GM12864 (cell line): ENCODE measurements around the gene FICD.

ENCODE experiments used
- DNase-seq: peaks from one replicate; pipeline ENCODE4 v3.0.0-alpha.2; 2011; ENCODE audit warnings: low read depth
- H3K4me3 ChIP-seq: 2 replicates; pipeline ENCODE4 v1.5.1; 2011; ENCODE audit warnings: mild to moderate bottlenecking, low read depth, low read length, control low read depth
- TF ChIP-seq, protein P1 (sequence below): IDR thresholded peaks from 2 replicates; pipeline ENCODE4 v1.5.1; 2011; ENCODE audit warnings: low read depth, mild to moderate bottlenecking, moderate library complexity, low read length, control low read depth, inconsistent platforms; ENCODE audit errors: missing control alignments

Gene FICD

DNA sequence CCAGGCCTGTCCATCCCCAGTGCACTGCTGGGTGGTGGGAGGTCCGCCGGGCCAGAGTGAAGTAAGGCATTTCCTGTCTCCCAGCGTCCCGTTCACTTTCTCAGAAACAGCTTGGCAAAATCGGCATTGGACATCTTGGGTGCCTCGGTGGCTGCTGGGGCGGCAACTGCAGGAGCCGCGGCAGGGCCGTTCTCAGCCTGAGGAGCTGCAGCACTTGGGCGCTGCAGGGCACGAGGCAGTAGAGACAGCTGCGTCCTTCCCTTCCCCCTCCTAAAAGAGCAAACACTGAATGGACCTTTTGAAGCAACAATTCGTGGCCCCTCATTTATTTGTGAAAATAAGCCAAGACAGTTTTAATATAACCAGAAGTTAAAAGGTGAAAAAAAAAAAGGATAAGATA is 8.3 kb downstream of the FICD start:
- TF ChIP-seq, protein P1, sequence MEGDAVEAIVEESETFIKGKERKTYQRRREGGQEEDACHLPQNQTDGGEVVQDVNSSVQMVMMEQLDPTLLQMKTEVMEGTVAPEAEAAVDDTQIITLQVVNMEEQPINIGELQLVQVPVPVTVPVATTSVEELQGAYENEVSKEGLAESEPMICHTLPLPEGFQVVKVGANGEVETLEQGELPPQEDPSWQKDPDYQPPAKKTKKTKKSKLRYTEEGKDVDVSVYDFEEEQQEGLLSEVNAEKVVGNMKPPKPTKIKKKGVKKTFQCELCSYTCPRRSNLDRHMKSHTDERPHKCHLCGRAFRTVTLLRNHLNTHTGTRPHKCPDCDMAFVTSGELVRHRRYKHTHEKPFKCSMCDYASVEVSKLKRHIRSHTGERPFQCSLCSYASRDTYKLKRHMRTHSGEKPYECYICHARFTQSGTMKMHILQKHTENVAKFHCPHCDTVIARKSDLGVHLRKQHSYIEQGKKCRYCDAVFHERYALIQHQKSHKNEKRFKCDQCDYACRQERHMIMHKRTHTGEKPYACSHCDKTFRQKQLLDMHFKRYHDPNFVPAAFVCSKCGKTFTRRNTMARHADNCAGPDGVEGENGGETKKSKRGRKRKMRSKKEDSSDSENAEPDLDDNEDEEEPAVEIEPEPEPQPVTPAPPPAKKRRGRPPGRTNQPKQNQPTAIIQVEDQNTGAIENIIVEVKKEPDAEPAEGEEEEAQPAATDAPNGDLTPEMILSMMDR = no peak
- no peak overlapping the region for H3K4me3 ChIP-seq
- no peak for DNase-seq

- no peak overlapping the region for H3K4me3 ChIP-seq
- DNase-seq = no peak
- TF ChIP-seq, protein P1 = no peak
Observed at GRCh38 chr12:108525681-108526080, 10.6 kb downstream of the FICD start.

DNA sequence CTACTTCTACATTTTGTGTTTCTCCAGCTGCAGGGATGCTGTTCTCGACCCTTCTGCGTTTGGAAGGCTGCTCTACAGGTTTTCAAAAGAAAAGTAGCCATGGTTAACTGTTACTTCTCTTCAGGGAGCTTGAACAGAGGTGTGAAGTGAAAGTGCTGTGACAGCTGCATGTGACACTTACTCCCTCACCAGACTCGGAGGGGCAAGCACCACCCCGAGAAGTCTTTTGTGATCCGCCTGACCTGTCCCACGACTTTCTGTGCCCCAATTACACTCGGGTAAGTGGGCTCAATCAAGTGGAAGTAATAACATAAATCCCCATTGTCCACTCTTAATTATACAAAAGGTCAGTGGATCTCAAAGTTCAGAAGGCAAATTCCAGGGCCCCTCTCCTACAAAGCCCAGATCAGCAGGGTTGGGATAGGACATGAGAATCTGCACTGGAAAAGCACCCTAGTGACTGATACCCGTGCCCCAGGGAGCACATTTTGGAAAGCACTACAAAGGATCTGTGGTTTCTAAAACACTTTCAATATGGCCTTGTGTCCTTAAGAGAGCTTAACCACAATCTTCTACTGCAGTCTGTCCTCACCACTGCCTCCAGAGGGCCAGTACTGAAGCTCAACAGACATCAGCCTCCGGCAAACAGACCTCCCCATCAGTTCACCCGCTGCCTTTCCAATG is 11.5 kb downstream of the FICD start:
- TF ChIP-seq, protein P1 = peak; percentile 12
- DNase-seq = no peak
- no peak overlapping the region for H3K4me3 ChIP-seq

DNA sequence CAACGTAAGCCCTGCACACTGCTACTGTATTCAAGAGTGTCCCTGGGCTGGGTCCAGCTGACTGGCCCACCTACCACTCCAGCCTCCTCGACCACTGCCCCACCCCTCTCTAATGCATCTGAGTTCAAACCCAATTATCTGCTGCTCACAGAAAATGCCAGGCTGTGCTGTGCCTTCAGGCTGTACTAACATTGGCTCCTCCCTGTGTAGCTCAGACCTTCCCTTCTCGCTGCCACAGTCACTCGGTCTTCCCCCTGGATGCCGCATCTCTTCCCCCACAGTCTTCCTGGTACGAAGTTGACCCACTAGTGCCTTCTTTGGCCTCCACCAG is 12.1 kb downstream of the FICD start:
- DNase-seq = no peak
- H3K4me3 ChIP-seq = no peak overlapping the region
- TF ChIP-seq, protein P1 = no peak

DNA sequence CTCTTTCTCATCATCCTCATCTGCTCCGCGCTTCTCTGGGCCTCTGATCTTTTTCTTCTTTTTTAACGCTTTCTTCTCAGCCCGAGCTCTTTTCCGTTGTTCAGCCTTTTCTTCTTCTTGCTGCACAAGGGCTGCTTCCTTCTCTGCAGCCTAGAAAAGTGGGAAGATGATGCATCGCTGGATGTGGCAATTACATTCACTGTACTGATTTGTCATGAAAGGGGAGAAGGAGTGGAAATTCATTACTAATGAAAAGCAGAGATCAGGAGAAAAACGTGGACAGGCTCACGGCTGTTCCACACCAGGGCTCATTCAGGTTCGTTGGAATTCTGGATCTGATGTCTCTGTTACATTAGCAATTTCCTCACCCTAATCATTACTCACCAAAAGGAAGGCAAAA is 15.1 kb downstream of the FICD start:
- no peak for DNase-seq
- TF ChIP-seq, protein P1 = no peak
- no peak overlapping the region for H3K4me3 ChIP-seq

- TF ChIP-seq, protein P1 = no peak
- no peak overlapping the region for H3K4me3 ChIP-seq
- no peak for DNase-seq
Observed at GRCh38 chr12:108531929-108532848, 17.1 kb downstream of the FICD start.

GRCh38 chr12:108538146-108538545 is 23.1 kb downstream of the FICD start:
- DNase-seq = no peak
- TF ChIP-seq, protein P1 = no peak
- no peak overlapping the region for H3K4me3 ChIP-seq
